Measurements from ENCODE around the gene RNF14. TPM values are rescaled to one million over a fixed set of nuclear protein-coding genes. Genes with fewer than 3 reads are reported as not detected.

The RNF14 gene
- total and polyA plus RNA-seq, 2 experiments from 2014 or later, result 8.9 to 19.0 TPM

- no peak for TF ChIP-seq JUNB (IDR thresholded peaks at IDR 0.05; ENCODE audit: unreplicated experiment)
- no peak for TF ChIP-seq ZNF114 (CRISPR knock-in tag; IDR thresholded peaks at IDR 0.05)
- no peak for TF ChIP-seq NANOG (IDR thresholded peaks at IDR 0.05; ENCODE audit: borderline replicate concordance)
- TF ChIP-seq ZNF331 (CRISPR knock-in tag; IDR thresholded peaks at IDR 0.05; ENCODE audit: low read depth), result no peak
- TF ChIP-seq POLR2AphosphoS5 (IDR thresholded peaks at IDR 0.05; ENCODE audit: low read depth), result no peak
- no peak for TF ChIP-seq EZH2phosphoT487 (IDR thresholded peaks at IDR 0.05; ENCODE audit: unreplicated experiment)
- TF ChIP-seq CTCF (conservative IDR thresholded peaks at IDR 0.05; ENCODE audit: low read depth in 2 of 2), result no peak
- TF ChIP-seq EZH2 (IDR thresholded peaks at IDR 0.05; ENCODE audit: low read depth, unreplicated experiment), result no peak
- TF ChIP-seq, protein P1, sequence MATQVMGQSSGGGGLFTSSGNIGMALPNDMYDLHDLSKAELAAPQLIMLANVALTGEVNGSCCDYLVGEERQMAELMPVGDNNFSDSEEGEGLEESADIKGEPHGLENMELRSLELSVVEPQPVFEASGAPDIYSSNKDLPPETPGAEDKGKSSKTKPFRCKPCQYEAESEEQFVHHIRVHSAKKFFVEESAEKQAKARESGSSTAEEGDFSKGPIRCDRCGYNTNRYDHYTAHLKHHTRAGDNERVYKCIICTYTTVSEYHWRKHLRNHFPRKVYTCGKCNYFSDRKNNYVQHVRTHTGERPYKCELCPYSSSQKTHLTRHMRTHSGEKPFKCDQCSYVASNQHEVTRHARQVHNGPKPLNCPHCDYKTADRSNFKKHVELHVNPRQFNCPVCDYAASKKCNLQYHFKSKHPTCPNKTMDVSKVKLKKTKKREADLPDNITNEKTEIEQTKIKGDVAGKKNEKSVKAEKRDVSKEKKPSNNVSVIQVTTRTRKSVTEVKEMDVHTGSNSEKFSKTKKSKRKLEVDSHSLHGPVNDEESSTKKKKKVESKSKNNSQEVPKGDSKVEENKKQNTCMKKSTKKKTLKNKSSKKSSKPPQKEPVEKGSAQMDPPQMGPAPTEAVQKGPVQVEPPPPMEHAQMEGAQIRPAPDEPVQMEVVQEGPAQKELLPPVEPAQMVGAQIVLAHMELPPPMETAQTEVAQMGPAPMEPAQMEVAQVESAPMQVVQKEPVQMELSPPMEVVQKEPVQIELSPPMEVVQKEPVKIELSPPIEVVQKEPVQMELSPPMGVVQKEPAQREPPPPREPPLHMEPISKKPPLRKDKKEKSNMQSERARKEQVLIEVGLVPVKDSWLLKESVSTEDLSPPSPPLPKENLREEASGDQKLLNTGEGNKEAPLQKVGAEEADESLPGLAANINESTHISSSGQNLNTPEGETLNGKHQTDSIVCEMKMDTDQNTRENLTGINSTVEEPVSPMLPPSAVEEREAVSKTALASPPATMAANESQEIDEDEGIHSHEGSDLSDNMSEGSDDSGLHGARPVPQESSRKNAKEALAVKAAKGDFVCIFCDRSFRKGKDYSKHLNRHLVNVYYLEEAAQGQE (IDR thresholded peaks at IDR 0.05; ENCODE audit: unreplicated experiment), result no peak
- no peak for TF ChIP-seq ETS1 (IDR thresholded peaks at IDR 0.05)
- no peak for TF ChIP-seq CREB1 (CRISPR knock-in tag; IDR thresholded peaks at IDR 0.05; ENCODE audit: low read depth)
- no peak for TF ChIP-seq STAT1 (IDR thresholded peaks at IDR 0.05; ENCODE audit: unreplicated experiment)
- TF ChIP-seq, protein P2, sequence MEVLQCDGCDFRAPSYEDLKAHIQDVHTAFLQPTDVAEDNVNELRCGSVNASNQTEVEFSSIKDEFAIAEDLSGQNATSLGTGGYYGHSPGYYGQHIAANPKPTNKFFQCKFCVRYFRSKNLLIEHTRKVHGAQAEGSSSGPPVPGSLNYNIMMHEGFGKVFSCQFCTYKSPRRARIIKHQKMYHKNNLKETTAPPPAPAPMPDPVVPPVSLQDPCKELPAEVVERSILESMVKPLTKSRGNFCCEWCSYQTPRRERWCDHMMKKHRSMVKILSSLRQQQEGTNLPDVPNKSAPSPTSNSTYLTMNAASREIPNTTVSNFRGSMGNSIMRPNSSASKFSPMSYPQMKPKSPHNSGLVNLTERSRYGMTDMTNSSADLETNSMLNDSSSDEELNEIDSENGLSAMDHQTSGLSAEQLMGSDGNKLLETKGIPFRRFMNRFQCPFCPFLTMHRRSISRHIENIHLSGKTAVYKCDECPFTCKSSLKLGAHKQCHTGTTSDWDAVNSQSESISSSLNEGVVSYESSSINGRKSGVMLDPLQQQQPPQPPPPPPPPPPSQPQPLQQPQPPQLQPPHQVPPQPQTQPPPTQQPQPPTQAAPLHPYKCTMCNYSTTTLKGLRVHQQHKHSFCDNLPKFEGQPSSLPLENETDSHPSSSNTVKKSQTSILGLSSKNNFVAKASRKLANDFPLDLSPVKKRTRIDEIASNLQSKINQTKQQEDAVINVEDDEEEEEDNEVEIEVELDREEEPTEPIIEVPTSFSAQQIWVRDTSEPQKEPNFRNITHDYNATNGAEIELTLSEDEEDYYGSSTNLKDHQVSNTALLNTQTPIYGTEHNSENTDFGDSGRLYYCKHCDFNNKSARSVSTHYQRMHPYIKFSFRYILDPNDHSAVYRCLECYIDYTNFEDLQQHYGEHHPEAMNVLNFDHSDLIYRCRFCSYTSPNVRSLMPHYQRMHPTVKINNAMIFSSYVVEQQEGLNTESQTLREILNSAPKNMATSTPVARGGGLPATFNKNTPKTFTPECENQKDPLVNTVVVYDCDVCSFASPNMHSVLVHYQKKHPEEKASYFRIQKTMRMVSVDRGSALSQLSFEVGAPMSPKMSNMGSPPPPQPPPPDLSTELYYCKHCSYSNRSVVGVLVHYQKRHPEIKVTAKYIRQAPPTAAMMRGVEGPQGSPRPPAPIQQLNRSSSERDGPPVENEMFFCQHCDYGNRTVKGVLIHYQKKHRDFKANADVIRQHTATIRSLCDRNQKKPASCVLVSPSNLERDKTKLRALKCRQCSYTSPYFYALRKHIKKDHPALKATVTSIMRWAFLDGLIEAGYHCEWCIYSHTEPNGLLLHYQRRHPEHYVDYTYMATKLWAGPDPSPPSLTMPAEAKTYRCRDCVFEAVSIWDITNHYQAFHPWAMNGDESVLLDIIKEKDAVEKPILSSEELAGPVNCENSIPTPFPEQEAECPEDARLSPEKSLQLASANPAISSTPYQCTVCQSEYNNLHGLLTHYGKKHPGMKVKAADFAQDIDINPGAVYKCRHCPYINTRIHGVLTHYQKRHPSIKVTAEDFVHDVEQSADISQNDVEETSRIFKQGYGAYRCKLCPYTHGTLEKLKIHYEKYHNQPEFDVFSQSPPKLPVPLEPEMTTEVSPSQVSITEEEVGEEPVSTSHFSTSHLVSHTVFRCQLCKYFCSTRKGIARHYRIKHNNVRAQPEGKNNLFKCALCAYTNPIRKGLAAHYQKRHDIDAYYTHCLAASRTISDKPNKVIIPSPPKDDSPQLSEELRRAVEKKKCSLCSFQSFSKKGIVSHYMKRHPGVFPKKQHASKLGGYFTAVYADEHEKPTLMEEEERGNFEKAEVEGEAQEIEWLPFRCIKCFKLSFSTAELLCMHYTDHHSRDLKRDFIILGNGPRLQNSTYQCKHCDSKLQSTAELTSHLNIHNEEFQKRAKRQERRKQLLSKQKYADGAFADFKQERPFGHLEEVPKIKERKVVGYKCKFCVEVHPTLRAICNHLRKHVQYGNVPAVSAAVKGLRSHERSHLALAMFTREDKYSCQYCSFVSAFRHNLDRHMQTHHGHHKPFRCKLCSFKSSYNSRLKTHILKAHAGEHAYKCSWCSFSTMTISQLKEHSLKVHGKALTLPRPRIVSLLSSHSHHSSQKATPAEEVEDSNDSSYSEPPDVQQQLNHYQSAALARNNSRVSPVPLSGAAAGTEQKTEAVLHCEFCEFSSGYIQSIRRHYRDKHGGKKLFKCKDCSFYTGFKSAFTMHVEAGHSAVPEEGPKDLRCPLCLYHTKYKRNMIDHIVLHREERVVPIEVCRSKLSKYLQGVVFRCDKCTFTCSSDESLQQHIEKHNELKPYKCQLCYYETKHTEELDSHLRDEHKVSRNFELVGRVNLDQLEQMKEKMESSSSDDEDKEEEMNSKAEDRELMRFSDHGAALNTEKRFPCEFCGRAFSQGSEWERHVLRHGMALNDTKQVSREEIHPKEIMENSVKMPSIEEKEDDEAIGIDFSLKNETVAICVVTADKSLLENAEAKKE (CRISPR knock-in tag; IDR thresholded peaks at IDR 0.05), result no peak
- Mint-ChIP-seq H3K36me3 (ENCODE audit: low read depth) (peaks cover 28% of the 10 kb centered on the region; the same call in 2 of the 3 replicates), H3K27ac (no peak overlapping the region), H3K4me3 (no peak overlapping the region), H3K9me3 (no peaks in the 10 kb centered on the region), H3K27me3 (ENCODE audit: insufficient read depth, low read depth, poor library complexity) (peaks cover 8% of the 10 kb centered on the region), H3K4me1 (peaks cover 21% of the 10 kb centered on the region)
- Histone ChIP-seq H3K4me2 (no peak overlapping the region), H3K9me2 (ENCODE audit: insufficient read depth) (no peaks in the 10 kb centered on the region), H3K36me3 (ENCODE audit: insufficient read depth) (peaks cover 19% of the 10 kb centered on the region; the same call in 1 of the 2 replicates), H3K4me3 (no peak overlapping the region), H3F3A (replicated peaks; ENCODE audit: low read depth) (peaks cover 10% of the 10 kb centered on the region; the same call in 1 of the 2 replicates), H3K4me1 (ENCODE audit: insufficient read depth) (peaks cover 7% of the 10 kb centered on the region; the same call in 1 of the 2 replicates), H4K20me1 (replicated peaks; ENCODE audit: insufficient read depth) (no peaks in the 10 kb centered on the region), H3K27ac (ENCODE audit: low read depth) (no peak overlapping the region), H3K27me3 (ENCODE audit: insufficient read depth) (no peaks in the 10 kb centered on the region), H2AFZ (no peak overlapping the region), H3K79me2 (replicated peaks; ENCODE audit: insufficient read depth) (no peaks in the 10 kb centered on the region)
- DNase-seq (ENCODE audit: low spot score), result no peak
- no peak for ATAC-seq
Observed at GRCh38 chr5:141941779-141942178, 27.1 kb upstream of the RNF14 start.
